HepG2 (cell line): ENCODE measurements around the gene MYL3. TPM values are rescaled to one million over a fixed set of nuclear protein-coding genes. Genes with fewer than 3 reads are reported as not detected.

Source experiments
- BCL6 ChIP-seq: IDR thresholded peaks from 2 replicates; pipeline ENCODE4 v1.6.1; 2016; ENCODE audit warnings: missing genetic modification reagents, missing compliant biosample characterization
- FOXM1 ChIP-seq: sonication (generic); formaldehyde crosslinking; IDR thresholded peaks from 2 replicates; pipeline ENCODE4 v1.5.0; 2020; ENCODE audit warnings: missing genetic modification reagents
- KDM4B ChIP-seq: sonication (generic); formaldehyde crosslinking; IDR thresholded peaks from 2 replicates; pipeline ENCODE4 v1.4.0; 2020; ENCODE audit warnings: missing genetic modification reagents
- MLX ChIP-seq: IDR thresholded peaks from 2 replicates; pipeline ENCODE4 v1.6.1; 2016
- RFXAP ChIP-seq: sonication (generic); formaldehyde crosslinking; IDR thresholded peaks from 2 replicates; pipeline ENCODE4 v1.4.0; 2020; ENCODE audit warnings: missing genetic modification reagents, borderline replicate concordance
- SAFB2 ChIP-seq: sonication (generic); formaldehyde crosslinking; IDR thresholded peaks from 2 replicates; pipeline ENCODE4 v1.5.1; 2020; ENCODE audit warnings: missing genetic modification reagents, low read depth, mild to moderate bottlenecking, borderline replicate concordance
- TBP ChIP-seq: sonication (generic); formaldehyde crosslinking; IDR thresholded peaks from 2 replicates; pipeline ENCODE4 v1.5.0; 2020; ENCODE audit warnings: missing genetic modification reagents
- XBP1 ChIP-seq: sonication (generic); formaldehyde crosslinking; IDR thresholded peaks from 2 replicates; pipeline ENCODE4 v1.5.0; 2020; ENCODE audit warnings: missing genetic modification reagents
- ZBTB25 ChIP-seq: IDR thresholded peaks from 2 replicates; pipeline ENCODE4 v1.6.1; 2018; ENCODE audit warnings: missing genetic modification reagents
- ZBTB7A ChIP-seq: sonication (generic); formaldehyde crosslinking; IDR thresholded peaks from 2 replicates; pipeline ENCODE4 v1.8.0; 2022; ENCODE audit warnings: mild to moderate bottlenecking, missing genetic modification reagents
- ZNF138 ChIP-seq: sonication (generic); formaldehyde crosslinking; IDR thresholded peaks from 2 replicates; pipeline ENCODE4 v1.5.0; 2020; ENCODE audit warnings: mild to moderate bottlenecking, low read depth, missing genetic modification reagents
- ZNF296 ChIP-seq: sonication (generic); formaldehyde crosslinking; conservative IDR thresholded peaks from 2 replicates; pipeline ENCODE4 v1.5.0; 2020; ENCODE audit warnings: mild to moderate bottlenecking, missing genetic modification reagents
- ZNF451 ChIP-seq: sonication (generic); formaldehyde crosslinking; IDR thresholded peaks from 2 replicates; pipeline ENCODE4 v1.5.0; 2020; ENCODE audit warnings: mild to moderate bottlenecking, missing genetic modification reagents
- ZNF550 ChIP-seq: sonication (generic); formaldehyde crosslinking; IDR thresholded peaks from 2 replicates; pipeline ENCODE4 v1.4.0; 2020; ENCODE audit warnings: mild to moderate bottlenecking, missing genetic modification reagents, borderline replicate concordance
- ZNF644 ChIP-seq: IDR thresholded peaks from 2 replicates; pipeline ENCODE4 v1.6.1; 2016; ENCODE audit warnings: low read depth
- polyA plus RNA-seq, 8 experiments: library from polyadenylated mRNA; depleted of rRNA in 3 of 8; stranded (reverse) in 7 of 8; unstranded in 1 of 8; fragments of >200 nt; fragmentation: Illumina TruSeq in 4 of 8; extraction: Trizol in 4 of 8; gene quantifications; 2 replicates each; pipeline versions ENCODE4 v1.2.1 to v1.2.3, GENCODE V29; 2011 to 2016; ENCODE audit warnings: low read depth in 4 of 8, missing spikeins in 1 of 8, mixed read lengths in 1 of 8; ENCODE audit not compliant: insufficient read depth in 1 of 8
- total RNA-seq, 5 experiments: library from RNA; depleted of rRNA; stranded (reverse); fragments of >200 nt; fragmentation: Illumina TruSeq; extraction: Trizol; gene quantifications; 2 replicates each; pipeline ENCODE4 v1.2.3, GENCODE V29; 2016; ENCODE audit warnings: low read depth in 1 of 5
- TF ChIP-seq, protein P1 (sequence below): IDR thresholded peaks from 2 replicates; pipeline ENCODE4 v1.6.1; 2012; ENCODE audit warnings: low read depth, low read length, improper control_type of control experiment
- TF ChIP-seq, protein P2 (sequence below): sonication (generic); formaldehyde crosslinking; IDR thresholded peaks from 2 replicates; pipeline ENCODE4 v1.5.0; 2020; ENCODE audit warnings: missing genetic modification reagents, mild to moderate bottlenecking, borderline replicate concordance
- TF ChIP-seq, protein P3 (sequence below): sonication (generic); formaldehyde crosslinking; IDR thresholded peaks from 2 replicates; pipeline ENCODE4 v1.4.0; 2020; ENCODE audit warnings: missing genetic modification reagents, borderline replicate concordance
- TF ChIP-seq, protein P4 (sequence below): sonication (generic); formaldehyde crosslinking; IDR thresholded peaks from 2 replicates; pipeline ENCODE4 v1.5.0; 2020; ENCODE audit warnings: mild to moderate bottlenecking, missing genetic modification reagents

Gene MYL3
- total and polyA plus RNA-seq, 2 of the 13 experiments (the other 11 are each of a cell fraction or from before 2014, with no cell fraction given) = not detected

- TF ChIP-seq ZNF296 (no peak), KDM4B (CRISPR knock-in tag) (no peak), ZBTB7A (CRISPR knock-in tag) (no peak), FOXM1 (CRISPR knock-in tag) (no peak), BCL6 (CRISPR knock-in tag) (no peak), ZNF550 (no peak), ZNF644 (CRISPR knock-in tag) (no peak), ZNF138 (0 out of 2 replicates have a peak, but pooled peaks have one; percentile 10), MLX (CRISPR knock-in tag) (no peak), XBP1 (CRISPR knock-in tag) (no peak), ZBTB25 (CRISPR knock-in tag) (no peak), TBP (CRISPR knock-in tag) (no peak), RFXAP (CRISPR knock-in tag) (no peak), SAFB2 (CRISPR knock-in tag) (no peak), ZNF451 (CRISPR knock-in tag) (no peak)
- TF ChIP-seq, protein P1, sequence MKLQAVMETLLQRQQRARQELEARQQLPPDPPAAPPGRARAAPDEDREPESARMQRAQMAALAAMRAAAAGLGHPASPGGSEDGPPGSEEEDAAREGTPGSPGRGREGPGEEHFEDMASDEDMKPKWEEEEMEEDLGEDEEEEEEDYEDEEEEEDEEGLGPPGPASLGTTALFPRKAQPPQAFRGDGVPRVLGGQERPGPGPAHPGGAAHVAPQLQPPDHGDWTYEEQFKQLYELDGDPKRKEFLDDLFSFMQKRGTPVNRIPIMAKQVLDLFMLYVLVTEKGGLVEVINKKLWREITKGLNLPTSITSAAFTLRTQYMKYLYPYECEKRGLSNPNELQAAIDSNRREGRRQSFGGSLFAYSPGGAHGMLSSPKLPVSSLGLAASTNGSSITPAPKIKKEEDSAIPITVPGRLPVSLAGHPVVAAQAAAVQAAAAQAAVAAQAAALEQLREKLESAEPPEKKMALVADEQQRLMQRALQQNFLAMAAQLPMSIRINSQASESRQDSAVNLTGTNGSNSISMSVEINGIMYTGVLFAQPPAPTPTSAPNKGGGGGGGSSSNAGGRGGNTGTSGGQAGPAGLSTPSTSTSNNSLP = 0 out of 2 replicates have a peak, but pooled peaks have one; percentile 36
- TF ChIP-seq, protein P2, sequence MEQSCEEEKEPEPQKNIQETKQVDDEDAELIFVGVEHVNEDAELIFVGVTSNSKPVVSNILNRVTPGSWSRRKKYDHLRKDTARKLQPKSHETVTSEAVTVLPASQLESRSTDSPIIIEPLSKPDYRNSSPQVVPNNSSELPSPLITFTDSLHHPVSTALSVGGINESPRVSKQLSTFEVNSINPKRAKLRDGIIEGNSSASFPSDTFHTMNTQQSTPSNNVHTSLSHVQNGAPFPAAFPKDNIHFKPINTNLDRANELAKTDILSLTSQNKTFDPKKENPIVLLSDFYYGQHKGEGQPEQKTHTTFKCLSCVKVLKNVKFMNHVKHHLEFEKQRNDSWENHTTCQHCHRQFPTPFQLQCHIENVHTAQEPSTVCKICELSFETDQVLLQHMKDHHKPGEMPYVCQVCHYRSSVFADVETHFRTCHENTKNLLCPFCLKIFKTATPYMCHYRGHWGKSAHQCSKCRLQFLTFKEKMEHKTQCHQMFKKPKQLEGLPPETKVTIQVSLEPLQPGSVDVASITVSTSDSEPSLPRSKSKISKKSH (CRISPR knock-in tag) = 0 out of 2 replicates have a peak, but pooled peaks have one; percentile 28
- TF ChIP-seq, protein P3, sequence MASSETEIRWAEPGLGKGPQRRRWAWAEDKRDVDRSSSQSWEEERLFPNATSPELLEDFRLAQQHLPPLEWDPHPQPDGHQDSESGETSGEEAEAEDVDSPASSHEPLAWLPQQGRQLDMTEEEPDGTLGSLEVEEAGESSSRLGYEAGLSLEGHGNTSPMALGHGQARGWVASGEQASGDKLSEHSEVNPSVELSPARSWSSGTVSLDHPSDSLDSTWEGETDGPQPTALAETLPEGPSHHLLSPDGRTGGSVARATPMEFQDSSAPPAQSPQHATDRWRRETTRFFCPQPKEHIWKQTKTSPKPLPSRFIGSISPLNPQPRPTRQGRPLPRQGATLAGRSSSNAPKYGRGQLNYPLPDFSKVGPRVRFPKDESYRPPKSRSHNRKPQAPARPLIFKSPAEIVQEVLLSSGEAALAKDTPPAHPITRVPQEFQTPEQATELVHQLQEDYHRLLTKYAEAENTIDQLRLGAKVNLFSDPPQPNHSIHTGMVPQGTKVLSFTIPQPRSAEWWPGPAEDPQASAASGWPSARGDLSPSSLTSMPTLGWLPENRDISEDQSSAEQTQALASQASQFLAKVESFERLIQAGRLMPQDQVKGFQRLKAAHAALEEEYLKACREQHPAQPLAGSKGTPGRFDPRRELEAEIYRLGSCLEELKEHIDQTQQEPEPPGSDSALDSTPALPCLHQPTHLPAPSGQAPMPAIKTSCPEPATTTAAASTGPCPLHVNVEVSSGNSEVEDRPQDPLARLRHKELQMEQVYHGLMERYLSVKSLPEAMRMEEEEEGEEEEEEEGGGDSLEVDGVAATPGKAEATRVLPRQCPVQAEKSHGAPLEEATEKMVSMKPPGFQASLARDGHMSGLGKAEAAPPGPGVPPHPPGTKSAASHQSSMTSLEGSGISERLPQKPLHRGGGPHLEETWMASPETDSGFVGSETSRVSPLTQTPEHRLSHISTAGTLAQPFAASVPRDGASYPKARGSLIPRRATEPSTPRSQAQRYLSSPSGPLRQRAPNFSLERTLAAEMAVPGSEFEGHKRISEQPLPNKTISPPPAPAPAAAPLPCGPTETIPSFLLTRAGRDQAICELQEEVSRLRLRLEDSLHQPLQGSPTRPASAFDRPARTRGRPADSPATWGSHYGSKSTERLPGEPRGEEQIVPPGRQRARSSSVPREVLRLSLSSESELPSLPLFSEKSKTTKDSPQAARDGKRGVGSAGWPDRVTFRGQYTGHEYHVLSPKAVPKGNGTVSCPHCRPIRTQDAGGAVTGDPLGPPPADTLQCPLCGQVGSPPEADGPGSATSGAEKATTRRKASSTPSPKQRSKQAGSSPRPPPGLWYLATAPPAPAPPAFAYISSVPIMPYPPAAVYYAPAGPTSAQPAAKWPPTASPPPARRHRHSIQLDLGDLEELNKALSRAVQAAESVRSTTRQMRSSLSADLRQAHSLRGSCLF (CRISPR knock-in tag) = no peak
- TF ChIP-seq, protein P4, sequence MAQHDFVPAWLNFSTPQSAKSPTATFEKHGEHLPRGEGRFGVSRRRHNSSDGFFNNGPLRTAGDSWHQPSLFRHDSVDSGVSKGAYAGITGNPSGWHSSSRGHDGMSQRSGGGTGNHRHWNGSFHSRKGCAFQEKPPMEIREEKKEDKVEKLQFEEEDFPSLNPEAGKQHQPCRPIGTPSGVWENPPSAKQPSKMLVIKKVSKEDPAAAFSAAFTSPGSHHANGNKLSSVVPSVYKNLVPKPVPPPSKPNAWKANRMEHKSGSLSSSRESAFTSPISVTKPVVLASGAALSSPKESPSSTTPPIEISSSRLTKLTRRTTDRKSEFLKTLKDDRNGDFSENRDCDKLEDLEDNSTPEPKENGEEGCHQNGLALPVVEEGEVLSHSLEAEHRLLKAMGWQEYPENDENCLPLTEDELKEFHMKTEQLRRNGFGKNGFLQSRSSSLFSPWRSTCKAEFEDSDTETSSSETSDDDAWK (CRISPR knock-in tag) = no peak
Measured at GRCh38 chr3:46909535-46910161, 46.4 kb upstream of the MYL3 start (continued).
